HepG2 (cell line): ENCODE results near the gene STK32C.

Experiments
- POLR2A ChIP-seq, 2 experiments: IDR thresholded peaks; 2 replicates each; pipeline ENCODE4 v1.6.1; 2011; ENCODE audit warnings: low read depth in 2 of 2, low read length in 2 of 2, mild to moderate bottlenecking in 1 of 2, moderate library complexity in 1 of 2; ENCODE audit not compliant: insufficient read depth in 1 of 2
- ZNF234 ChIP-seq: sonication (generic); formaldehyde crosslinking; conservative IDR thresholded peaks from 2 replicates; pipeline ENCODE4 v1.5.1; 2020; ENCODE audit warnings: mild to moderate bottlenecking, missing genetic modification reagents
- ZNF24 ChIP-seq: fragments of 450-650 bp; IDR thresholded peaks from 2 replicates; pipeline ENCODE4 v1.6.1; 2017; ENCODE audit warnings: antibody characterized with exemption, mild to moderate bottlenecking
- TF ChIP-seq, protein P1 (sequence below): sonication (generic); formaldehyde crosslinking; IDR thresholded peaks from 2 replicates; pipeline ENCODE4 v1.5.0; 2020; ENCODE audit warnings: mild to moderate bottlenecking, missing genetic modification reagents, moderate library complexity

DNA sequence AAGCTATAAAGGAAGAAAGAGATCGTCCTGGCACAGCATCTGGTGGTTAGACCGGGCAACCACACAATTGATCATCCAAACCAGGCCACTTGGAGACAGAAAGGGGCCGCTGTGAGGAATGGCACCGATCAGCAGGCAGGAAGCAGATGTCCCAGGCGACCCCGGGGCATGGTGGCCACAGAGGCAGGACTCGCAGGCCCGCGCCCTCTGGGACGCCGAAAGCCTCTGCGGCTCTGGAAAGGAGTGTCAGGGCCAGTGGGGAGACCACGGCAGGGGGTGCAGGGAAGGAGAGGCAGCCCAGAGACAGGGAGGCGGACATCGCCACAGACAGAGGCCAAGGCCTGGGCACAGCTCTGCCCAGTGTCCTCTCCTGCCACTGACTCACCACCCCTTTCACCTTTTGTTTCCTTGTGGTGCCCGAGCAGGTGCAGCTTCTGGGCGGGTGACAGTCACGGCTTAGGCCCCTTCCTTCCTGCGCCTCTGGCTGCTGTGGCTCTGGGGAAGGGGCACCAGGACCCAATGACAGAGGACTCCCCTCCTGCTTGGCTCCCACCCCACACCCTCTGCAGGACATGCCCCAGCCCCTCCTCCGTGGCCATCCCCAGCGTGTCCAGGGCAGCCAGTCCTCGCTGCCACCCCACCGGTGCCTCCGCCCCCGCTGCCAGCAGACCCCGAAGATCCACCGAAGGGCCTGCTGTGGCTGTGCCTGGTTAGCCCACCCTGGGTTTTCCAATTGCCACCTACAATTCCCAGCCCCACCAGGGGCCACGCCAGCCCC is 10.9 kb downstream of the STK32C start:
- no peak for TF ChIP-seq POLR2A (IDR thresholded peaks at IDR 0.05; ENCODE audit: insufficient read depth in 1 of 2, low read depth in 2 of 2, low read length in 2 of 2)
- TF ChIP-seq ZNF234: no peak
- no peak for TF ChIP-seq ZNF24
- TF ChIP-seq, protein P1, sequence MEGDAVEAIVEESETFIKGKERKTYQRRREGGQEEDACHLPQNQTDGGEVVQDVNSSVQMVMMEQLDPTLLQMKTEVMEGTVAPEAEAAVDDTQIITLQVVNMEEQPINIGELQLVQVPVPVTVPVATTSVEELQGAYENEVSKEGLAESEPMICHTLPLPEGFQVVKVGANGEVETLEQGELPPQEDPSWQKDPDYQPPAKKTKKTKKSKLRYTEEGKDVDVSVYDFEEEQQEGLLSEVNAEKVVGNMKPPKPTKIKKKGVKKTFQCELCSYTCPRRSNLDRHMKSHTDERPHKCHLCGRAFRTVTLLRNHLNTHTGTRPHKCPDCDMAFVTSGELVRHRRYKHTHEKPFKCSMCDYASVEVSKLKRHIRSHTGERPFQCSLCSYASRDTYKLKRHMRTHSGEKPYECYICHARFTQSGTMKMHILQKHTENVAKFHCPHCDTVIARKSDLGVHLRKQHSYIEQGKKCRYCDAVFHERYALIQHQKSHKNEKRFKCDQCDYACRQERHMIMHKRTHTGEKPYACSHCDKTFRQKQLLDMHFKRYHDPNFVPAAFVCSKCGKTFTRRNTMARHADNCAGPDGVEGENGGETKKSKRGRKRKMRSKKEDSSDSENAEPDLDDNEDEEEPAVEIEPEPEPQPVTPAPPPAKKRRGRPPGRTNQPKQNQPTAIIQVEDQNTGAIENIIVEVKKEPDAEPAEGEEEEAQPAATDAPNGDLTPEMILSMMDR (CRISPR knock-in tag): no peak
